ENCODE results near the gene SUPT3H. TPM values are rescaled to one million over a fixed set of nuclear protein-coding genes. Genes with fewer than 3 reads are reported as not detected.

Gene SUPT3H
- total and polyA plus RNA-seq, 7 donors, result 1.7 to 4.3 (median 2.8) TPM

DNA sequence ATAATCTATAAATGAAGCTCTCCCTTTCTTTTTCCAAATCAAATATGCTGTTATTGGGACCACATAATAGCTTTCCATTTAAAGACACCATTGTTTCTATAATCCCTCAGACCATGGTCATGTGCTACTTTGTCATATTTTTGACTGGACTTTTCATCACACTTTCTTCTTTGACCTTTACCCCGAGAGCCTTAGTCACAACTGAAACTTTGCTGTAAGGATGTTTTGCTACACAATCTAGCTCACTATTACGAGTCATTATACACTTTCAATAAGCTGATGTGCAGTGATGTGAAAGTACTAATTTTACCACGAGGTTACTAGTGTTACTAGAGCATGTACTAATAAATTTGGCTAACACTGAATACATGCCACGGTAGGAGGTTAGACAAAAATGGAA is 416.8 kb downstream of the SUPT3H start:
- no peaks in the 10 kb centered on the region for H3K9me3 ChIP-seq
- ATAC-seq (no peak), DNase-seq (no peak)
- H3K4me1 ChIP-seq, result no peaks in the 10 kb centered on the region
- 80 to 82% (median 81%) methylated on average over 4 of the region's 4 CpGs for WGBS, 3 donors
- no peaks in the 10 kb centered on the region for H3K27me3 ChIP-seq (ENCODE audit: insufficient read depth in 3 of 3, low read length in 2 of 3)
- no peaks in the 10 kb centered on the region for H3K36me3 ChIP-seq (ENCODE audit: insufficient read depth in 1 of 2, low read depth in 1 of 2)
- H3K4me3 ChIP-seq, result no peak overlapping the region
- no peak for TF ChIP-seq CTCF (IDR thresholded peaks at IDR 0.05)
- no peak overlapping the region for H3K27ac ChIP-seq
- intact Hi-C loops (cut with DNase I), result no loop called here

DNA sequence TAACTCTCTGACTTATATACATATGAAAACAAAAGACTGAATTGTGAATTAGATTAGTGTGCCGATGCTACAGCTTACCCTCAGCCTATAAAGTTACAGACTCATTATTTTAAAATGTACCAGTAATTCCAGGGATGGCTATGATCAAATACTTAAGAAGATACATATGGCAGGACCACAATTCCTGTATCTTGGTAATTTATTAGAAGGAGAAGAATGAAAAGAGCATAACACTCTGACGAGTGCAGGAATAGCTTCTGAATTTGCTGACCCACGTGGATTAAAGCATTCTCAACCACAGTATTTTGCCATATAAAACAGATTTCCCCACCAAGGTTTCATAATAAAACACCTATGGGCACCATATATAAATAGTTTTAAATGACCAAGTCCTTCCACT is 418.1 kb downstream of the SUPT3H start:
- ATAC-seq (no peak), DNase-seq (no peak)
- Histone ChIP-seq H3K27me3 (ENCODE audit: insufficient read depth in 3 of 3, low read length in 2 of 3) (no peaks in the 10 kb centered on the region), H3K27ac (no peak overlapping the region), H3K36me3 (ENCODE audit: insufficient read depth in 1 of 2, low read depth in 1 of 2) (no peaks in the 10 kb centered on the region), H3K4me1 (no peaks in the 10 kb centered on the region), H3K4me3 (no peak overlapping the region), H3K9me3 (no peaks in the 10 kb centered on the region)
- WGBS, 3 donors, result 84 to 91% (median 88%) methylated on average over 3 of the region's 3 CpGs
- intact Hi-C loops (cut with DNase I), result no loop called here
- no peak for TF ChIP-seq CTCF (IDR thresholded peaks at IDR 0.05)

- no peak for TF ChIP-seq CTCF (IDR thresholded peaks at IDR 0.05)
- no peak for ATAC-seq
- 66 to 72% (median 69%) methylated on average over 4 of the region's 4 CpGs for WGBS, 3 donors
These were observed 420.6 kb downstream of the SUPT3H start for GRCh38 chr6:44957156-44957555.

DNA sequence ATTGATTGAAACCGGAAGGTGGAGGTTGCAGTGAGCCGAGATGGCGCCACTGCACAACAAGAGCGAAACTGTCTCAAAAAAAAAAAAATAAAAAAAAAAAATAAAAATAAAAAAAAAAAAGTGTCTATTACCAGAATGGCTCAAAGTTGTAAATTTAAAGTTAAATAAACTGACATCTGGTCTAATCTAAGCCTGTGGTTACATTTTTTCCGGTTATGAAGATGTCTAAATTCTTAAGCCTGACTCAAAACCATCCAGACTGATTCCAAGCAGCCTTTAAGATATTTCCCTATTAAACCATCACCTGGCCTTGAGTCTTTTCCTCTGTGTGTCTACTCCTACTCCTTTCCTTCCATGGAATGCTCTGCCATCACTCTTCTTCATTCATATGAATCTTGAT is 421.3 kb downstream of the SUPT3H start:
- intact Hi-C loops (cut with DNase I), result no loop called here
- no peak for DNase-seq

More at GRCh38 chr6:44957156-44957555, 420.6 kb downstream of the SUPT3H start:
- no peak overlapping the region for H3K4me3 ChIP-seq
- no peak for DNase-seq
- H3K36me3 ChIP-seq (ENCODE audit: insufficient read depth in 1 of 2, low read depth in 1 of 2), result no peaks in the 10 kb centered on the region
- no peaks in the 10 kb centered on the region for H3K4me1 ChIP-seq
- no peaks in the 10 kb centered on the region for H3K9me3 ChIP-seq
- H3K27ac ChIP-seq, result no peak overlapping the region
- intact Hi-C loops (cut with DNase I), result no loop called here
- no peaks in the 10 kb centered on the region for H3K27me3 ChIP-seq (ENCODE audit: insufficient read depth in 3 of 3, low read length in 2 of 3)

More for the DNA sequence above, 421.3 kb downstream of the SUPT3H start:
- Histone ChIP-seq H3K9me3 (no peaks in the 10 kb centered on the region), H3K27ac (no peak overlapping the region), H3K4me1 (no peaks in the 10 kb centered on the region), H3K36me3 (ENCODE audit: insufficient read depth in 1 of 2, low read depth in 1 of 2) (no peaks in the 10 kb centered on the region), H3K4me3 (no peak overlapping the region), H3K27me3 (ENCODE audit: insufficient read depth in 3 of 3, low read length in 2 of 3) (no peaks in the 10 kb centered on the region)
- no peak for ATAC-seq
- no peak for TF ChIP-seq CTCF (IDR thresholded peaks at IDR 0.05)
- 89 to 96% (median 95%) methylated on average over 5 of the region's 5 CpGs for WGBS, 3 donors

Data from psoas muscle (tissue), 8 donors.